ENCODE measurements around the gene SYTL3. TPM values are rescaled to one million over a fixed set of nuclear protein-coding genes. Genes with fewer than 3 reads are reported as not detected.
A peak's percentile ranks its signal among the peaks of the same experiment; 100 is the strongest.

The SYTL3 gene
- total and polyA plus RNA-seq, 9 of the 15 experiments (the other 6 are each of a cell fraction or from before 2014, with no cell fraction given) = 0.04 to 0.46 (median 0.17) TPM; not detected in 1

DNA sequence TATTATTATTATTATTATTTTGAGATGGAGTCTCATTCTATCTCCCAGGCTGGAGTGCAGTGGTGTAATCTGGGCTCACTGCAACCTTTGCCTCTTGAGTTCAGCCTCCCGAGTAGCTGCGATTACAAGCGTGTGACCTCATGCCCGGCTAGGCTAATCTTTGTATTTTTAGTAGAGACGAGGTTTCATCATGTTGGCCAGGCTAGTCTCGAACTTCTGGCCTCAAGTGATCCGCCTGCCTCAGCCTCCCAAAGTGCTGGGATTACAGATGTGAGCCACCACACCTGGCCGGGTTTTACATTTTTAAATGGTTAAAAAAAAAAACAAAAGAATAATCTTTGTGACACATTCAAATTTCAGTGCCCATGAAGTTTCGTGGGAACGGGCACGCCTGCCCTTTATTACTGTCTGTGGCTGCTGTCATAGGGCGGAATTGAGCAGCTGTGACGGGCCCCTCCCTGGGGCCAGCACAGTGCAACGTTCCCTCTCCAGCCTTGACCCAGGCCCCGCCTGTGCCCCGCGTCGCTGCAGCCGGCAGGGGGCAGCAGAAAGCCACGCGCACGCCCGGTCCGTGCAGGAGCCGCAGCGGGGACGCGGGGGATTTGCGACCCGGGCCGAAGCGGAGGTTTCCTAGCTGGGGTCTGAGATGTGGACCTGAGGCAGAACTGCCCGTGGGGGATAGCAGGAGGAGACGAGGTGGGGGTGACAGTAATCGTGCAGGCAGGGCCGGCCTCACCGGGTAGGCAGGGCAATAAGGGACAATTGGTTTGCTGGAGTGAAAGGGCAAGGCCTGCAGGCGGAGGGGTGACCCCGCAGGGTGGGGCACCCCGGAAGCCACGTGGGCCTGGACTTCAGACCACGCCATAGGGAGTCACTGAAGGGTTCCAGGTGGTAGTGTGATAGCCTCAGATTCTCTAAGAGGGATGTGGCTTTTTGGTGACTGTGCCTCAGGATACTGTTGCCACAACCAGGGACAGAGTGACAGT lies 54.3 kb downstream of the SYTL3 start:
- Histone ChIP-seq H3K27ac (ENCODE audit: extremely low read depth, low read depth, low read length) (peak overlapping the region; percentile 45; the same call in 2 of the 3 replicates), H3K79me2 (ENCODE audit: control insufficient read depth, insufficient read depth, low read length) (no peaks in the 10 kb centered on the region), H3K36me3 (ENCODE audit: control insufficient read depth, insufficient read depth, low read length) (no peaks in the 10 kb centered on the region), H3K27me3 (ENCODE audit: control insufficient read depth in 2 of 2, insufficient read depth in 2 of 2, low read length in 2 of 2) (peaks cover 0 to 17% of the 10 kb centered on the region in 2 experiments; a peak in 3 of 5 replicates), H3K9me3 (replicated peaks; ENCODE audit: control insufficient read depth, insufficient read depth, low read depth, low read length) (no peaks in the 10 kb centered on the region), H4K20me1 (replicated peaks; ENCODE audit: control insufficient read depth, insufficient read depth, low read length) (no peaks in the 10 kb centered on the region), H2AFZ (ENCODE audit: low read depth, low read length) (peak overlapping the region; percentile 98), H3K4me3 (peak overlapping the region; percentile 36), H3K4me2 (ENCODE audit: insufficient read depth, low read length) (peak overlapping the region; percentile 85), H3K4me1 (replicated peaks in 1 of 2; ENCODE audit: control insufficient read depth in 2 of 2, insufficient read depth in 2 of 2, low read length in 2 of 2) (peaks cover 26 to 35% of the 10 kb centered on the region in 2 experiments), H3K9ac (ENCODE audit: insufficient read depth in 1 of 2, low read depth in 2 of 2, low read length in 2 of 2) (peak overlapping the region; percentile 56 to 93; a peak in 3 of 4 replicates), H3K9me1 (ENCODE audit: control insufficient read depth, insufficient read depth, low read length) (no peaks in the 10 kb centered on the region)
- FAIRE-seq (peak; percentile 60), DNase-seq (ENCODE audit: extremely low read depth in 1 of 4, low spot score in 3 of 4) (peak; percentile 92 to 95 (median 94)), ATAC-seq (peak; percentile 98)
- intact Hi-C loops (cut with micrococcal nuclease) (loop anchor here (1.0 to 10.0 kb wide), 5 partner anchors 163 to 431 kb away; partner anchors contain the start of gene TAGAP), in situ Hi-C loops (cut with MboI) (loop anchor here (25.0 kb wide), 1 partner anchor 283 kb away; no protein-coding TSS in a partner anchor)
- no TSS peak for BruUV-seq (replicated peaks)
- POLR2A ChIA-PET = interaction anchor here (0.5 to 0.8 kb wide), 6 partner anchors 30 to 1284 kb away, joined by 3 read pairs; no protein-coding TSS in a partner anchor
- CTCF ChIA-PET (ENCODE audit: low intra/inter-chr PET ratio) = interaction anchor here (0.5 to 4.7 kb wide), 5 partner anchors 149 to 400 kb away, joined by 3 to 49 read pairs (median 6); no protein-coding TSS in a partner anchor
- 9% methylated on average over 42 of the region's 42 CpGs for WGBS (ENCODE audit: insufficient coverage, low coverage, missing lambda C conversion rate)
- no peak for TF ChIP-seq SMAD2 (IDR thresholded peaks at IDR 0.05; ENCODE audit: low read depth, low read length)
- TF ChIP-seq, protein P1, sequence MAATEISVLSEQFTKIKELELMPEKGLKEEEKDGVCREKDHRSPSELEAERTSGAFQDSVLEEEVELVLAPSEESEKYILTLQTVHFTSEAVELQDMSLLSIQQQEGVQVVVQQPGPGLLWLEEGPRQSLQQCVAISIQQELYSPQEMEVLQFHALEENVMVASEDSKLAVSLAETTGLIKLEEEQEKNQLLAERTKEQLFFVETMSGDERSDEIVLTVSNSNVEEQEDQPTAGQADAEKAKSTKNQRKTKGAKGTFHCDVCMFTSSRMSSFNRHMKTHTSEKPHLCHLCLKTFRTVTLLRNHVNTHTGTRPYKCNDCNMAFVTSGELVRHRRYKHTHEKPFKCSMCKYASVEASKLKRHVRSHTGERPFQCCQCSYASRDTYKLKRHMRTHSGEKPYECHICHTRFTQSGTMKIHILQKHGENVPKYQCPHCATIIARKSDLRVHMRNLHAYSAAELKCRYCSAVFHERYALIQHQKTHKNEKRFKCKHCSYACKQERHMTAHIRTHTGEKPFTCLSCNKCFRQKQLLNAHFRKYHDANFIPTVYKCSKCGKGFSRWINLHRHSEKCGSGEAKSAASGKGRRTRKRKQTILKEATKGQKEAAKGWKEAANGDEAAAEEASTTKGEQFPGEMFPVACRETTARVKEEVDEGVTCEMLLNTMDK (IDR thresholded peaks at IDR 0.05; ENCODE audit: borderline replicate concordance, insufficient read depth, low read depth, low read length, poor library complexity, severe bottlenecking) = peak; percentile 48
- peak; percentile 68; the same call in 1 of the 2 replicates for TF ChIP-seq DPF2 (IDR thresholded peaks at IDR 0.05)
- TF ChIP-seq TCFL5 (CRISPR knock-in tag; conservative IDR thresholded peaks at IDR 0.05) = no peak
- TF ChIP-seq SMARCA4 (IDR thresholded peaks at IDR 0.05) = peak; percentile 53; the same call in 1 of the 2 replicates
- TF ChIP-seq, protein P2, sequence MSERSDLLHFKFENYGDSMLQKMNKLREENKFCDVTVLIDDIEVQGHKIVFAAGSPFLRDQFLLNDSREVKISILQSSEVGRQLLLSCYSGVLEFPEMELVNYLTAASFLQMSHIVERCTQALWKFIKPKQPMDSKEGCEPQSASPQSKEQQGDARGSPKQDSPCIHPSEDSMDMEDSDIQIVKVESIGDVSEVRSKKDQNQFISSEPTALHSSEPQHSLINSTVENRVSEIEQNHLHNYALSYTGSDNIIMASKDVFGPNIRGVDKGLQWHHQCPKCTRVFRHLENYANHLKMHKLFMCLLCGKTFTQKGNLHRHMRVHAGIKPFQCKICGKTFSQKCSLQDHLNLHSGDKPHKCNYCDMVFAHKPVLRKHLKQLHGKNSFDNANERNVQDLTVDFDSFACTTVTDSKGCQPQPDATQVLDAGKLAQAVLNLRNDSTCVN (CRISPR knock-in tag; IDR thresholded peaks at IDR 0.05) = 0 out of 2 replicates have a peak, but pooled peaks have one; percentile 46
- TF ChIP-seq ZNF57 (CRISPR knock-in tag; IDR thresholded peaks at IDR 0.05) = peak; percentile 36; the same call in 1 of the 2 replicates
- TF ChIP-seq, protein P3, sequence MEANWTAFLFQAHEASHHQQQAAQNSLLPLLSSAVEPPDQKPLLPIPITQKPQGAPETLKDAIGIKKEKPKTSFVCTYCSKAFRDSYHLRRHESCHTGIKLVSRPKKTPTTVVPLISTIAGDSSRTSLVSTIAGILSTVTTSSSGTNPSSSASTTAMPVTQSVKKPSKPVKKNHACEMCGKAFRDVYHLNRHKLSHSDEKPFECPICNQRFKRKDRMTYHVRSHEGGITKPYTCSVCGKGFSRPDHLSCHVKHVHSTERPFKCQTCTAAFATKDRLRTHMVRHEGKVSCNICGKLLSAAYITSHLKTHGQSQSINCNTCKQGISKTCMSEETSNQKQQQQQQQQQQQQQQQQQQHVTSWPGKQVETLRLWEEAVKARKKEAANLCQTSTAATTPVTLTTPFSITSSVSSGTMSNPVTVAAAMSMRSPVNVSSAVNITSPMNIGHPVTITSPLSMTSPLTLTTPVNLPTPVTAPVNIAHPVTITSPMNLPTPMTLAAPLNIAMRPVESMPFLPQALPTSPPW (CRISPR knock-in tag; IDR thresholded peaks at IDR 0.05) = peak; percentile 90
- TF ChIP-seq, protein P4, sequence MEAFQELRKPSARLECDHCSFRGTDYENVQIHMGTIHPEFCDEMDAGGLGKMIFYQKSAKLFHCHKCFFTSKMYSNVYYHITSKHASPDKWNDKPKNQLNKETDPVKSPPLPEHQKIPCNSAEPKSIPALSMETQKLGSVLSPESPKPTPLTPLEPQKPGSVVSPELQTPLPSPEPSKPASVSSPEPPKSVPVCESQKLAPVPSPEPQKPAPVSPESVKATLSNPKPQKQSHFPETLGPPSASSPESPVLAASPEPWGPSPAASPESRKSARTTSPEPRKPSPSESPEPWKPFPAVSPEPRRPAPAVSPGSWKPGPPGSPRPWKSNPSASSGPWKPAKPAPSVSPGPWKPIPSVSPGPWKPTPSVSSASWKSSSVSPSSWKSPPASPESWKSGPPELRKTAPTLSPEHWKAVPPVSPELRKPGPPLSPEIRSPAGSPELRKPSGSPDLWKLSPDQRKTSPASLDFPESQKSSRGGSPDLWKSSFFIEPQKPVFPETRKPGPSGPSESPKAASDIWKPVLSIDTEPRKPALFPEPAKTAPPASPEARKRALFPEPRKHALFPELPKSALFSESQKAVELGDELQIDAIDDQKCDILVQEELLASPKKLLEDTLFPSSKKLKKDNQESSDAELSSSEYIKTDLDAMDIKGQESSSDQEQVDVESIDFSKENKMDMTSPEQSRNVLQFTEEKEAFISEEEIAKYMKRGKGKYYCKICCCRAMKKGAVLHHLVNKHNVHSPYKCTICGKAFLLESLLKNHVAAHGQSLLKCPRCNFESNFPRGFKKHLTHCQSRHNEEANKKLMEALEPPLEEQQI (IDR thresholded peaks at IDR 0.05) = peak; percentile 38; the same call in 1 of the 2 replicates

All from K562 (cell line).